ENCODE data around the gene CHD8. TPM values are rescaled to one million over a fixed set of nuclear protein-coding genes. Genes with fewer than 3 reads are reported as not detected.

CHD8 gene
- total RNA-seq, 2 donors from 2014 or later: 105 to 124 TPM

DNA sequence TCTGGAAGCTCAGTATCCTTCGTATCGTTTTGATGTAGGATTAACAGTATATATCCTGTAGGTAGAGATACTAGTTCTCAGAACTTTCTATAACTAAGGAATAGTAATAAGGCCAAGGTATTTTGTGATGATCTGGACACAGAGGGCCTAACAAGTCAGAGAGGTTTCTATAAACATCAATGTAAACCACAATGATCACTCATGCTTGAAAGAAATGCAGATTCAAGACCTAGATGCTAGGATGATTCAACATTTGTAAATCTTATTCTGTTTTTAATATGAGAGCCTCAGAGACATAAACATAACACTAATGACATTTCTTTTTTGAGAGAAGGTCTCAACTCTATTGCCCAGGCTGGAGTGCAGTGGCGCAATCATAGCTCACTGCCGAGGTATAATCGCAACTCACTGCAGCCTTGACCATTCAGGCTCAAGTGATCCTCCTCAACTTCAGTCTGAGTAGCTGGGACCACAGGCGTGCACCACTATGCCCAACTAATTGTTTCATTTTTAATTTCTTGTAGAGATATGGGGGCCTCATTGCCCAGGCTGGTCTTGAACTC is 88.3 kb downstream of the CHD8 start:
- H3K9me3 Mint-ChIP-seq: no peaks in the 10 kb centered on the region
- no peaks in the 10 kb centered on the region for H3K27me3 Mint-ChIP-seq
- ATAC-seq (replicated peaks): no peak
- peaks cover 100% of the 10 kb centered on the region for H3K36me3 Mint-ChIP-seq (ENCODE audit: low read depth)
- no peak overlapping the region for H3K27ac Mint-ChIP-seq
- H3K4me3 Mint-ChIP-seq: no peak overlapping the region
- H3K4me1 Mint-ChIP-seq: no peaks in the 10 kb centered on the region

DNA sequence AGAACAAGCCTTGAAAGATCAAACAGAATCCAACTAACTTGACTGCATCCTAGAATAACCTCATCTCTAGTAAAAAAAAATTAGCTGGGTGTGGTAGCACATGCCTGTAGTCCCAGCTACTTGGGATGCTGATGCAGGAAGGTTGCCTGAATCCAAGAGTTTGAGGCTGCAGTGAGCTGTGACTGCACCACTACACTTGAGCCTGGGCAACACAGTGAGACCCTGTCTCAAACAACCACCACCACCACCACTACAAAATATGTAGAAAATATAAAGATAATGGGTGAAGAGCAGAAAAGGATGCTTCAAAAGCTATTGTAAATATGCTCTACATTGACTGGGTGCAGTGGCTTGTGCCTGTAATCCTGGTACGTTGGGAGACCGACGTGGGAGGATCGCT is 99.4 kb downstream of the CHD8 start:
- no peak overlapping the region for H3K27ac Mint-ChIP-seq
- no peak for ATAC-seq (replicated peaks)
- no peaks in the 10 kb centered on the region for H3K27me3 Mint-ChIP-seq
- peaks cover 100% of the 10 kb centered on the region for H3K36me3 Mint-ChIP-seq (ENCODE audit: low read depth)
- no peaks in the 10 kb centered on the region for H3K9me3 Mint-ChIP-seq
- H3K4me3 Mint-ChIP-seq: no peak overlapping the region
- H3K4me1 Mint-ChIP-seq: peaks cover 5% of the 10 kb centered on the region

DNA sequence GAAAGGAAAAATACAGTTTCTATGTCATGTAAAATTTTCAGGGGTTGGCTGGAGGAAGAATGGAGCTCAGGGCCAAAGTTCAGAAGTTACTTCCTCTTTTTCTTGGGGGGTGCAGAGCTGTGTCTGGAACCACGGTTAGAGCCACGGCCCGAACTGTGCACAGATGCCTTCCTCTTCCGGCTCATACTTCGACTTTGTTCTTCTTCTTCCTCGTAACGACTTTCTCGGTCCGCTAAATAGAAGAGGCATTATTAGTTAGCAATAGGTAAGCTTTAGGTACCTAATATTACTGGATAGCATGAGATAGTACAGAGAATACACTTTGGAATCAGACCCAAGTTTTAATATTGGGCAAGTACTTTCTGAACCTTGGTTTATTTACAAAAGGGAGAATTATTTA is 103.3 kb downstream of the CHD8 start:
- ATAC-seq (replicated peaks): no peak
- peaks cover 5% of the 10 kb centered on the region for H3K4me1 Mint-ChIP-seq
- peaks cover 72% of the 10 kb centered on the region for H3K36me3 Mint-ChIP-seq (ENCODE audit: low read depth)
- H3K4me3 Mint-ChIP-seq: no peak overlapping the region
- H3K9me3 Mint-ChIP-seq: no peaks in the 10 kb centered on the region
- peak overlapping the region; percentile 20 for H3K27ac Mint-ChIP-seq
- H3K27me3 Mint-ChIP-seq: no peaks in the 10 kb centered on the region

DNA sequence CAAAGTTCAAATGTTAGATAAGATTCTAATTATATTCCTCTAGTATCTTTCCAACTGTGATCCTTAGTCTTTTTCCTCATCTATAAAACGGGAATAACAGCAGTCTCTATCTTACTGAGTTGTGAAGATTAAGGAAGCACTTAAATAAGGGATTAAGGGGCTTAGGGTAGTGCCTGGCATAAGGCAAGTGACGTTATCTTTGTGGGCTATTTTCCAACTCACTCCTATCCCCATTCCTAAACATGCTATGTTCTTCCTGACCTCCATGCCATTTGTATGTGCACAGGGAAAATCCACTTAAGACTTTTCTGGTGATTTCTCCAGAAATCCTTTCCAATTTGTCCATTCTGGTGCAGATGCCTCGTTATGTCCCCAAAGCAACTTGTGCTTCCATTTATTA is 105.4 kb downstream of the CHD8 start:
- no peaks in the 10 kb centered on the region for H3K27me3 Mint-ChIP-seq
- H3K9me3 Mint-ChIP-seq: no peaks in the 10 kb centered on the region
- peaks cover 52% of the 10 kb centered on the region for H3K36me3 Mint-ChIP-seq (ENCODE audit: low read depth)
- no peak overlapping the region for H3K27ac Mint-ChIP-seq
- no peaks in the 10 kb centered on the region for H3K4me1 Mint-ChIP-seq
- ATAC-seq (replicated peaks): no peak
- H3K4me3 Mint-ChIP-seq: no peak overlapping the region

DNA sequence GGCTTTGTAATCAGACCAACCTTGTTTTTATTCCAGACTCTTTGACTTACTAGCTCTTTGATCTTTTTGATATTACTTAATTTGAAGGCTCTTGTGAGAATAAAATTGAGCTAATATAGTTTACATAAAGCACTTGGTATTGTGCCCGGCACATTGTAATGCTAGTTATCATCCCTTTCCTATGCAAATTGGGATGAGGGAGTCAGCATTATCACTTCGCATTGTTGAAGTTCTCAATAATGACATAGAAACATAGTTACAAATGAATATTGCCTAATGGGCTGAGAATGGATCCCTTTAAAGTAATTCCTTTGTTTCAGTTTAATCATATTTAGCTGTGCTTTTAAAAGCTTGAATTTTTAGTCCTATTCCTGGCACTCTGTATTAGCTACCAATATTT is 108.7 kb downstream of the CHD8 start:
- H3K27me3 Mint-ChIP-seq: no peaks in the 10 kb centered on the region
- peaks cover 19% of the 10 kb centered on the region for H3K36me3 Mint-ChIP-seq (ENCODE audit: low read depth)
- H3K27ac Mint-ChIP-seq: no peak overlapping the region
- ATAC-seq (replicated peaks): no peak
- no peak overlapping the region for H3K4me3 Mint-ChIP-seq
- peaks cover 4% of the 10 kb centered on the region for H3K4me1 Mint-ChIP-seq
- H3K9me3 Mint-ChIP-seq: no peaks in the 10 kb centered on the region

DNA sequence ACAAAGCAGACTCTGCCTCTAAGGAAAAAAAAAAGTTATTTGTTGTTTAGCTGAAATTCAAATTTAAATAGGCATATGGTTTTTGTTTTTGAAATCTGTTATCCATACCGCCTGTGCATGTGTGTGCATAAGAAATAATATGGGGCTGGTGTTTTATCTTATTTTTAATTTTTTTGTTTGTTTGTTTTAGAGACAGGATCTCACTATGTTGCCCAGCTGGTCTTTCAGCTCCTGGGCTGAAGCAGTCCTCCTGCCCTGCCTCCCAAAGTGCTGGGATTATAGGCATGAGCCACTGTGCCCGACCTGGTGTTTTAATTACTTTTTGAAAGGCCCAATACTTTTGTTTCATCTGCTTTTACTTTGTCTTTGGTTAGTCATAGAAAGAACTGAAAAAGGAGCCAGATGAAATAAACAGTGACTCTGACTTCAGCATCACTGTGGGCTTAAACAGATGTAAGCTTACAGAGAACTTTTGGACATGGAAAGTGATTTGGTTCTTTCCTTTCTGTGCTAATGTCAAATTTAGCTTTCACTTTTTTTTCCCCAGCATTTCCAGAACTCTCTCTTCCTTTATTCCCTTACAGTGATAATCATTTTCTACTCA is 109.3 kb downstream of the CHD8 start:
- peaks cover 4% of the 10 kb centered on the region for H3K4me1 Mint-ChIP-seq
- no peak overlapping the region for H3K4me3 Mint-ChIP-seq

DNA sequence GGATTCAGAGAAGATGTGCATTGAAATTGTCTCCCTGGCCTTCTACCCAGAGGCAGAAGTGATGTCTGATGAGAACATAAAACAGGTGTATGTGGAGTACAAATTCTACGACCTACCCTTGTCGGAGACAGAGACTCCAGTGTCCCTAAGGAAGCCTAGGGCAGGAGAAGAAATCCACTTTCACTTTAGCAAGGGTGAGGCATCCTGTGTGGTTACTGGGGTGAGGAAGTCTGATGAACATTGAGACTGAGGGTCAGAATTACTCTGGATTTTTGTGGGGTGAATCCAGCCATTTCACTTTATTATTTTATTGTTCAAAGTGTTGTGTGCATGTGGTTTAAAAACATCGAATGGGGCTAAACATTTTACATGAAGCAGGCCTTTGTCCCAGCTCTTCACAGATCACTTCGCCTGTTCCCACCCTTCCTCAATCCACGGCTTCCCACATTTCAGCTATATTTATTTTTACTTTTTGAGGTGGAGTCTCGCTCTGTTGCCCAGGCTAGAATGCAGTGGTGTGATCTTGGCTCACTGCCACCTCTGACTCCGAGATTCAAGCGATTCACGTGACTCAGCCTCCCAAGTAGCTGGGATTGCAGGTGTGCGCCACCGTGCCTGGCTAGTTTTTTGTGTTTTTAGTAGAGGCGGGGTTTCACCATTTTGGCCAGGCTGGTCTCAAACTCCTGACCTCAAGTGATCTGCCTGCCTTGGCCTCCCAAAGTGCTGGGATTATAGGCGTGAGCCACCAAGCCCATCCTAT is 112.7 kb downstream of the CHD8 start:
- H3K4me1 Mint-ChIP-seq: peaks cover 4% of the 10 kb centered on the region
- H3K27me3 Mint-ChIP-seq: no peaks in the 10 kb centered on the region
- no peaks in the 10 kb centered on the region for H3K36me3 Mint-ChIP-seq (ENCODE audit: low read depth)
- ATAC-seq (replicated peaks): no peak
- H3K27ac Mint-ChIP-seq: no peak overlapping the region
- no peak overlapping the region for H3K4me3 Mint-ChIP-seq
- no peaks in the 10 kb centered on the region for H3K9me3 Mint-ChIP-seq

More for the DNA sequence above, 109.3 kb downstream of the CHD8 start:
- ATAC-seq (replicated peaks): no peak
- Mint-ChIP-seq H3K27me3 (no peaks in the 10 kb centered on the region), H3K27ac (no peak overlapping the region), H3K36me3 (ENCODE audit: low read depth) (peaks cover 13% of the 10 kb centered on the region), H3K9me3 (no peaks in the 10 kb centered on the region)

Other genes with a start within 250 kb of the CHD8 start
- gene HNRNPC, start 186.7 kb downstream of the CHD8 start, total RNA-seq: 100 to 1,000 TPM; 720 to 984 TPM
- not detected for gene RPGRIP1, start 176.0 kb downstream of the CHD8 start, total RNA-seq
- gene SUPT16H, start 72.1 kb downstream of the CHD8 start, total RNA-seq: 100 to 1,000 TPM; 120 to 176 TPM
- 10 to 100 TPM; 30.6 to 69.2 TPM for gene RAB2B, start 20.8 kb upstream of the CHD8 start, total RNA-seq
- gene TOX4, start 21.1 kb upstream of the CHD8 start, total RNA-seq: 10 to 100 TPM; 78.5 to 81.7 TPM
- 10 to 100 TPM; 59.5 to 71.9 TPM for gene METTL3, start 55.2 kb upstream of the CHD8 start, total RNA-seq
- 1 to 10 TPM; 1.2 to 6.0 TPM for gene SALL2, start 70.2 kb upstream of the CHD8 start, total RNA-seq
- gene OR10G3, start 124.0 kb upstream of the CHD8 start, total RNA-seq: not detected
- gene OR10G2, start 178.8 kb upstream of the CHD8 start, total RNA-seq: not detected
- gene OR4E2, start 197.7 kb upstream of the CHD8 start, total RNA-seq: not detected
- under 1 TPM; 0.09 to 0.71 TPM for gene OR4E1, start 217.7 kb upstream of the CHD8 start, total RNA-seq